ENCODE results near the gene DENND1A.
A peak's percentile ranks its signal among the peaks of the same experiment; 100 is the strongest.

Gene DENND1A

GRCh38 chr9:123478160-123478559 is 451.8 kb downstream of the DENND1A start:
- DNase-seq, result no peak

- no peak for DNase-seq
These were observed 454.5 kb downstream of the DENND1A start for GRCh38 chr9:123475407-123475806.

- peak; percentile 49 for DNase-seq
These were observed 456.9 kb downstream of the DENND1A start for GRCh38 chr9:123472862-123473614.

- DNase-seq, result no peak
These were observed 457.9 kb downstream of the DENND1A start for GRCh38 chr9:123471843-123472570.

GRCh38 chr9:123470991-123471770 is 458.7 kb downstream of the DENND1A start:
- DNase-seq, result no peak

- DNase-seq, result no peak
These were observed 459.7 kb downstream of the DENND1A start for GRCh38 chr9:123470121-123470782.

- DNase-seq, result no peak
These were observed 460.6 kb downstream of the DENND1A start for GRCh38 chr9:123469282-123469681.

GRCh38 chr9:123468541-123468940 is 461.4 kb downstream of the DENND1A start:
- no peak for DNase-seq

GRCh38 chr9:123465304-123465703 is 464.6 kb downstream of the DENND1A start:
- no peak for DNase-seq

GRCh38 chr9:123460091-123460490 is 469.8 kb downstream of the DENND1A start:
- DNase-seq, result no peak

- peak; percentile 87 for DNase-seq
These were observed 472.3 kb downstream of the DENND1A start for GRCh38 chr9:123457583-123457982.

- DNase-seq, result no peak
These were observed 473.9 kb downstream of the DENND1A start for GRCh38 chr9:123456011-123456410.

GRCh38 chr9:123455187-123455586 is 474.7 kb downstream of the DENND1A start:
- no peak for DNase-seq

- DNase-seq, result no peak
These were observed 475.6 kb downstream of the DENND1A start for GRCh38 chr9:123454361-123454760.

- peak; percentile 69 for DNase-seq
These were observed 476.1 kb downstream of the DENND1A start for GRCh38 chr9:123453831-123454321.

- DNase-seq, result no peak
These were observed 476.8 kb downstream of the DENND1A start for GRCh38 chr9:123453076-123453667.

- no peak for DNase-seq
These were observed 478.9 kb downstream of the DENND1A start for GRCh38 chr9:123450996-123451395.

GRCh38 chr9:123450098-123450770 is 479.7 kb downstream of the DENND1A start:
- DNase-seq, result no peak

GRCh38 chr9:123447934-123448646 is 481.8 kb downstream of the DENND1A start:
- no peak for DNase-seq

- DNase-seq, result no peak
These were observed 483.8 kb downstream of the DENND1A start for GRCh38 chr9:123445981-123446610.

GRCh38 chr9:123445116-123445515 is 484.8 kb downstream of the DENND1A start:
- DNase-seq, result no peak

Measured in right hindlimb (tissue), 1 donor.